HepG2 (cell line): ENCODE measurements around the gene ABT1. TPM values are rescaled to one million over a fixed set of nuclear protein-coding genes. Genes with fewer than 3 reads are reported as not detected.

ENCODE experiments used
- CC2D1A ChIP-seq: sonication (generic); formaldehyde crosslinking; IDR thresholded peaks from 2 replicates; pipeline ENCODE4 v1.8.1; 2023; ENCODE audit warnings: mild to moderate bottlenecking, missing genetic modification reagents
- DMTF1 ChIP-seq: sonication (generic); formaldehyde crosslinking; IDR thresholded peaks from 2 replicates; pipeline ENCODE4 v1.4.0; 2020; ENCODE audit warnings: mild to moderate bottlenecking, missing genetic modification reagents
- FOXM1 ChIP-seq: sonication (generic); formaldehyde crosslinking; IDR thresholded peaks from 2 replicates; pipeline ENCODE4 v1.5.0; 2020; ENCODE audit warnings: missing genetic modification reagents
- IKZF1 ChIP-seq: fragments of 450-650 bp; IDR thresholded peaks from 2 replicates; pipeline ENCODE4 v1.7.1; 2016
- MAFK ChIP-seq, 2 experiments: IDR thresholded peaks in 1 of 2; conservative IDR thresholded peaks in 1 of 2; 2 replicates each; pipeline ENCODE4 v1.6.1; 2011; ENCODE audit warnings: improper control_type of control experiment in 2 of 2, low read length in 2 of 2
- RBFOX2 ChIP-seq: fragments of 200-400 bp; formaldehyde crosslinking; IDR thresholded peaks from 2 replicates; pipeline ENCODE4 v1.6.1; 2017; ENCODE audit warnings: low read depth, mild to moderate bottlenecking, low read length
- REXO4 ChIP-seq: sonication (generic); formaldehyde crosslinking; IDR thresholded peaks from 2 replicates; pipeline ENCODE4 v1.8.0; 2022; ENCODE audit warnings: missing genetic modification reagents, mild to moderate bottlenecking, borderline replicate concordance
- SMARCE1 ChIP-seq: fragments of 450-650 bp; IDR thresholded peaks from 2 replicates; pipeline ENCODE4 v1.6.1; 2017; ENCODE audit warnings: borderline replicate concordance
- STAT6 ChIP-seq: sonication (generic); formaldehyde crosslinking; IDR thresholded peaks from 2 replicates; pipeline ENCODE4 v1.4.0; 2020; ENCODE audit warnings: missing genetic modification reagents, mild to moderate bottlenecking, borderline replicate concordance
- TBX2 ChIP-seq: sonication (generic); formaldehyde crosslinking; IDR thresholded peaks from 2 replicates; pipeline ENCODE4 v1.5.0; 2020; ENCODE audit warnings: missing genetic modification reagents, mild to moderate bottlenecking, borderline replicate concordance
- TERF1 ChIP-seq: sonication (generic); formaldehyde crosslinking; IDR thresholded peaks from 2 replicates; pipeline ENCODE4 v1.8.0; 2022; ENCODE audit warnings: mild to moderate bottlenecking, missing genetic modification reagents, moderate library complexity
- ZGPAT ChIP-seq: IDR thresholded peaks from 2 replicates; pipeline ENCODE4 v1.6.1; 2016; ENCODE audit warnings: mild to moderate bottlenecking
- ZNF180 ChIP-seq: sonication (generic); formaldehyde crosslinking; IDR thresholded peaks from 2 replicates; pipeline ENCODE4 v1.4.0; 2020; ENCODE audit warnings: low read depth, missing genetic modification reagents, borderline replicate concordance
- ZNF224 ChIP-seq: sonication (generic); formaldehyde crosslinking; IDR thresholded peaks from 2 replicates; pipeline ENCODE4 v1.5.0; 2020; ENCODE audit warnings: mild to moderate bottlenecking, missing genetic modification reagents
- ZNF737 ChIP-seq: sonication (generic); formaldehyde crosslinking; IDR thresholded peaks from 2 replicates; pipeline ENCODE4 v1.5.0; 2020; ENCODE audit warnings: missing genetic modification reagents, mild to moderate bottlenecking, borderline replicate concordance
- ZNF768 ChIP-seq: sonication (generic); formaldehyde crosslinking; IDR thresholded peaks from 2 replicates; pipeline ENCODE4 v1.4.0; 2020; ENCODE audit warnings: missing genetic modification reagents
- ZNF788 ChIP-seq: sonication (generic); formaldehyde crosslinking; IDR thresholded peaks from 2 replicates; pipeline ENCODE4 v1.5.0; 2020; ENCODE audit warnings: mild to moderate bottlenecking, missing genetic modification reagents, borderline replicate concordance
- ZNF878 ChIP-seq: sonication (generic); formaldehyde crosslinking; IDR thresholded peaks from 2 replicates; pipeline ENCODE4 v1.8.1; 2023; ENCODE audit warnings: mild to moderate bottlenecking, missing genetic modification reagents, moderate library complexity
- polyA plus RNA-seq, 8 experiments: library from polyadenylated mRNA; depleted of rRNA in 3 of 8; stranded (reverse) in 7 of 8; unstranded in 1 of 8; fragments of >200 nt; fragmentation: Illumina TruSeq in 4 of 8; extraction: Trizol in 4 of 8; gene quantifications; 2 replicates each; pipeline versions ENCODE4 v1.2.1 to v1.2.3, GENCODE V29; 2011 to 2016; ENCODE audit warnings: low read depth in 4 of 8, missing spikeins in 1 of 8, mixed read lengths in 1 of 8; ENCODE audit not compliant: insufficient read depth in 1 of 8
- total RNA-seq, 5 experiments: library from RNA; depleted of rRNA; stranded (reverse); fragments of >200 nt; fragmentation: Illumina TruSeq; extraction: Trizol; gene quantifications; 2 replicates each; pipeline ENCODE4 v1.2.3, GENCODE V29; 2016; ENCODE audit warnings: low read depth in 1 of 5
- TF ChIP-seq, protein P1 (sequence below): sonication (generic); formaldehyde crosslinking; IDR thresholded peaks from 2 replicates; pipeline ENCODE4 v1.4.0; 2020; ENCODE audit warnings: mild to moderate bottlenecking, low read depth, missing genetic modification reagents

ABT1 gene
- total and polyA plus RNA-seq, 2 of the 13 experiments (the other 11 are each of a cell fraction or from before 2014, with no cell fraction given) = 38.4 TPM

DNA sequence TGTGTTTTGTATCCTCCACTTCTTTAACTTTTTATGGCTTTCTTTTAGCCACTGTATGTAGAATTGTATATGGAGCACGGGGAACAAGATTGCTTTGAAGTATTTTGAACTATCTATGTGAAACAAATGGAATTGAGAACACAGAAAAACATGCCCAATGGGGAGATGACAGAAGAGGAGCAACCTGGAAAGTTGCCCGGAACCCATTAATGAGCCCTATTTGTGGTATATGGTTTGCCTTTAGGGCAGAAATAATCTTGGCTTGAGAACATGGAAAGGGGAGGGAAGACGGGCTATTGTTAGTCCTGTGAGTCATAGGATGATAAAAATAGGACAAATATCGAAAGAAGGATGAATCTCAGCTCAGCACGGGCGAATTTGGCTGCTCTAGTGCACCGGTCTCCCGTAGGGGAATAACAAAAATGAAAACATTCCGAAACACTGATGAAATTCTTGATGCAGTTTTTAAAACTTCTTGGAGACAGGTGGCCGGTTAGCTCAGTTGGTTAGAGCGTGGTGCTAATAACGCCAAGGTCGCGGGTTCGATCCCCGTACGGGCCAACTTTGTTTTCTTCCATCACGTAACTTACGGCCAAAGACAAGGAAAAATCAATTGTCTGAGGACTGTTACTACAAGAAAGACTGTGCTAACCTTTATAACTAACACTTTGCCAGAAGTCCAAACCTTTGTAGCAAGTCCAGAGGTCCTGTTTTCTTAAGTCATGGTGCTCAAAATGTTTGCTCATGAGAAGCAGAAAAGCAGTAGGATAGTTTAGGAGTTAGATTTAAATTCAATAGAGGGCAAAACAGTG, 42.9 kb upstream of the ABT1 start (continued):
- TF ChIP-seq STAT6 (no peak; the same call in none of the 2 replicates), ZNF768 (CRISPR knock-in tag) (no peak), IKZF1 (no peak), ZNF180 (CRISPR knock-in tag) (peak; percentile 89; the same call in 1 of the 2 replicates), SMARCE1 (no peak), MAFK (conservative IDR thresholded peaks at IDR 0.05 in 1 of 2, IDR thresholded peaks at IDR 0.05 in 1 of 2; ENCODE audit: low read length in 2 of 2) (no peak), TBX2 (CRISPR knock-in tag) (peak; percentile 37; the same call in 1 of the 2 replicates), ZNF737 (CRISPR knock-in tag) (no peak), CC2D1A (no peak), TERF1 (no peak), ZNF224 (no peak), ZNF878 (CRISPR knock-in tag) (peak; percentile 74; the same call in 1 of the 2 replicates), DMTF1 (no peak), ZNF788 (no peak; the same call in 1 of the 2 replicates), REXO4 (CRISPR knock-in tag) (no peak), FOXM1 (CRISPR knock-in tag) (no peak), ZGPAT (peak; percentile 74), RBFOX2 (no peak)
- TF ChIP-seq, protein P1, sequence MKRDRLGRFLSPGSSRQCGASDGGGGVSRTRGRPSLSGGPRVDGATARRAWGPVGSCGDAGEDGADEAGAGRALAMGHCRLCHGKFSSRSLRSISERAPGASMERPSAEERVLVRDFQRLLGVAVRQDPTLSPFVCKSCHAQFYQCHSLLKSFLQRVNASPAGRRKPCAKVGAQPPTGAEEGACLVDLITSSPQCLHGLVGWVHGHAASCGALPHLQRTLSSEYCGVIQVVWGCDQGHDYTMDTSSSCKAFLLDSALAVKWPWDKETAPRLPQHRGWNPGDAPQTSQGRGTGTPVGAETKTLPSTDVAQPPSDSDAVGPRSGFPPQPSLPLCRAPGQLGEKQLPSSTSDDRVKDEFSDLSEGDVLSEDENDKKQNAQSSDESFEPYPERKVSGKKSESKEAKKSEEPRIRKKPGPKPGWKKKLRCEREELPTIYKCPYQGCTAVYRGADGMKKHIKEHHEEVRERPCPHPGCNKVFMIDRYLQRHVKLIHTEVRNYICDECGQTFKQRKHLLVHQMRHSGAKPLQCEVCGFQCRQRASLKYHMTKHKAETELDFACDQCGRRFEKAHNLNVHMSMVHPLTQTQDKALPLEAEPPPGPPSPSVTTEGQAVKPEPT (CRISPR knock-in tag) = no peak
